Gastrocnemius medialis (tissue), 4 donors: ENCODE data around the gene LIMS3.
"Not testable (repeated sequence)": the region's sequence is repeated elsewhere in the genome, so short reads cannot be mapped to it uniquely, and the experiment has no call there.

Experiments
- POLR2A ChIP-seq, 2 donors: fragments of 450-650 bp; IDR thresholded peaks; one replicate each; pipeline ENCODE4 v1.6.1; 2017; ENCODE audit warnings: antibody characterized with exemption in 2 of 2, mild to moderate bottlenecking in 2 of 2, moderate library complexity in 2 of 2
- TF ChIP-seq, protein P1 (sequence below), 5 experiments: fragments of 450-650 bp in 3 of 5; fragments of 200-600 bp in 2 of 5; sonication (generic) in 2 of 5; IDR thresholded peaks in 4 of 5; conservative IDR thresholded peaks in 1 of 5; 1 replicate in 4 of 5; 2 replicates in 1 of 5; pipeline ENCODE4 v1.5.1; 2016 to 2019; ENCODE audit warnings: antibody characterized with exemption in 5 of 5, mild to moderate bottlenecking in 3 of 5, moderate library complexity in 3 of 5

DNA sequence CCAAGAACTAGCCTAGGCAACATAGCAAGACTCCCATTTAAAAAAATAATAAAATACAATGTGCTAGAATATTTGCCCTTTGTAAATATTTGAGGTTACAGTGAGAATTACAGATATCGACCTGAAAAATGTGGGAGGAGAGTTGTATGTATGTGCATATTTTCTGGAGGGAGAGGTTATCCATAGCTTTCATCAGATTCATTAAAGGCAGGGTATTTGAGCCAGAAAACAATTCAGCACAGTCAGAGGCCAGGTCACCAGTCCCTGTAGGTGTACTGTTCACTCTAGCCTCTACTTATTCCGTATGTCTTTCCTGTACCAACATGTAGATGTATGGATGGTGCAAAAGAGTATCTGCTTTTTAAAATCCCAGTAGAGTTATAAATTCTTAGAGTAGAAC lies 15.4 kb downstream of the LIMS3 start:
- TF ChIP-seq, protein P1, sequence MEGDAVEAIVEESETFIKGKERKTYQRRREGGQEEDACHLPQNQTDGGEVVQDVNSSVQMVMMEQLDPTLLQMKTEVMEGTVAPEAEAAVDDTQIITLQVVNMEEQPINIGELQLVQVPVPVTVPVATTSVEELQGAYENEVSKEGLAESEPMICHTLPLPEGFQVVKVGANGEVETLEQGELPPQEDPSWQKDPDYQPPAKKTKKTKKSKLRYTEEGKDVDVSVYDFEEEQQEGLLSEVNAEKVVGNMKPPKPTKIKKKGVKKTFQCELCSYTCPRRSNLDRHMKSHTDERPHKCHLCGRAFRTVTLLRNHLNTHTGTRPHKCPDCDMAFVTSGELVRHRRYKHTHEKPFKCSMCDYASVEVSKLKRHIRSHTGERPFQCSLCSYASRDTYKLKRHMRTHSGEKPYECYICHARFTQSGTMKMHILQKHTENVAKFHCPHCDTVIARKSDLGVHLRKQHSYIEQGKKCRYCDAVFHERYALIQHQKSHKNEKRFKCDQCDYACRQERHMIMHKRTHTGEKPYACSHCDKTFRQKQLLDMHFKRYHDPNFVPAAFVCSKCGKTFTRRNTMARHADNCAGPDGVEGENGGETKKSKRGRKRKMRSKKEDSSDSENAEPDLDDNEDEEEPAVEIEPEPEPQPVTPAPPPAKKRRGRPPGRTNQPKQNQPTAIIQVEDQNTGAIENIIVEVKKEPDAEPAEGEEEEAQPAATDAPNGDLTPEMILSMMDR (IDR thresholded peaks at IDR 0.05 in 4 of 5, conservative IDR thresholded peaks at IDR 0.05 in 1 of 5) = not testable (repeated sequence)
- TF ChIP-seq POLR2A (IDR thresholded peaks at IDR 0.05) = not testable (repeated sequence)
